HFFc6 (cell line): ENCODE data around the gene CELA3A. TPM values are rescaled to one million over a fixed set of nuclear protein-coding genes. Genes with fewer than 3 reads are reported as not detected.
"Not testable (repeated sequence)": the region's sequence is repeated elsewhere in the genome, so short reads cannot be mapped to it uniquely, and the experiment has no call there.

Experiments
- DNase-seq: peaks from one replicate; pipeline ENCODE4 v3.0.0-alpha.2; 2018
- H3K27ac Mint-ChIP-seq: 2 replicates; pipeline ENCODE4 v1.8.0; 2020; ENCODE audit warnings: mild to moderate bottlenecking, mixed read lengths
- H3K27me3 Mint-ChIP-seq: 2 replicates; pipeline ENCODE4 v1.8.0; 2021; ENCODE audit warnings: mild to moderate bottlenecking, moderate library complexity, mixed read lengths; ENCODE audit not compliant: insufficient read depth
- H3K36me3 Mint-ChIP-seq: 2 replicates; pipeline ENCODE4 v1.8.0; 2021; ENCODE audit warnings: low read depth, mixed read lengths
- H3K4me1 Mint-ChIP-seq: 2 replicates; pipeline ENCODE4 v1.8.0; 2020; ENCODE audit warnings: low read depth, mixed read lengths
- H3K4me3 Mint-ChIP-seq: 2 replicates; pipeline ENCODE4 v1.8.0; 2020; ENCODE audit warnings: mild to moderate bottlenecking, moderate library complexity, mixed read lengths
- H3K9me3 Mint-ChIP-seq: 2 replicates; pipeline ENCODE4 v1.8.0; 2020; ENCODE audit warnings: mild to moderate bottlenecking, mixed read lengths
- CTCF ChIP-seq: fragments of 200-600 bp; sonication (generic); IDR thresholded peaks from 2 replicates; pipeline ENCODE4 v1.5.0; 2021; ENCODE audit warnings: antibody characterized with exemption, mild to moderate bottlenecking
- total RNA-seq, 6 experiments: library from RNA; stranded (reverse); fragmentation: NEBNext Ultra II Directional; extraction: Animal tissue kit (Norgen Biotek cat#: 25700); gene quantifications; 2 replicates in 1 of 6; 3 replicates in 5 of 6; pipeline ENCODE4 v1.2.3, GENCODE V29; 2021

Gene CELA3A
- total RNA-seq, 6 experiments from 2014 or later = not detected

GRCh38 chr1:22026924-22027289 is 25.4 kb downstream of the CELA3A start:
- TF ChIP-seq CTCF = no peak
- Mint-ChIP-seq H3K27ac (no peak overlapping the region), H3K9me3 (no peaks in the 10 kb centered on the region), H3K4me1 (peaks cover 34% of the 10 kb centered on the region), H3K4me3 (no peak overlapping the region; the same call in 1 of the 2 replicates), H3K27me3 (no peaks in the 10 kb centered on the region; the same call in 1 of the 2 replicates), H3K36me3 (no peaks in the 10 kb centered on the region)
- DNase-seq = no peak

- no peaks in the 10 kb centered on the region; the same call in 1 of the 2 replicates for H3K27me3 Mint-ChIP-seq
These were observed 28.6 kb downstream of the CELA3A start for GRCh38 chr1:22030057-22030456.

GRCh38 chr1:22030473-22030872 is 29.0 kb downstream of the CELA3A start:
- DNase-seq = no peak
- TF ChIP-seq CTCF = no peak
- Mint-ChIP-seq H3K27ac (no peak overlapping the region), H3K27me3 (no peaks in the 10 kb centered on the region), H3K36me3 (no peaks in the 10 kb centered on the region), H3K4me3 (no peak overlapping the region), H3K4me1 (peaks cover 11% of the 10 kb centered on the region), H3K9me3 (no peaks in the 10 kb centered on the region)

More at GRCh38 chr1:22030057-22030456, 28.6 kb downstream of the CELA3A start:
- Mint-ChIP-seq H3K9me3 (no peaks in the 10 kb centered on the region), H3K4me3 (no peak overlapping the region), H3K4me1 (peaks cover 12% of the 10 kb centered on the region), H3K27ac (no peak overlapping the region), H3K36me3 (no peaks in the 10 kb centered on the region)
- no peak for TF ChIP-seq CTCF
- no peak for DNase-seq

GRCh38 chr1:22031214-22031962 is 29.9 kb downstream of the CELA3A start:
- no peak for TF ChIP-seq CTCF
- Mint-ChIP-seq H3K36me3 (no peaks in the 10 kb centered on the region), H3K9me3 (no peaks in the 10 kb centered on the region), H3K27ac (no peak overlapping the region), H3K27me3 (no peaks in the 10 kb centered on the region), H3K4me3 (no peak overlapping the region), H3K4me1 (peaks cover 4% of the 10 kb centered on the region)
- DNase-seq = no peak

GRCh38 chr1:22034834-22035233 is 33.4 kb downstream of the CELA3A start:
- not testable (repeated sequence) for H3K9me3 Mint-ChIP-seq, H3K4me1 Mint-ChIP-seq, H3K27me3 Mint-ChIP-seq, H3K27ac Mint-ChIP-seq, H3K36me3 Mint-ChIP-seq, H3K4me3 Mint-ChIP-seq, DNase-seq

GRCh38 chr1:22037520-22037919 is 36.1 kb downstream of the CELA3A start:
- DNase-seq = no peak
- Mint-ChIP-seq H3K4me1 (peaks cover 8% of the 10 kb centered on the region), H3K27ac (no peak overlapping the region), H3K36me3 (no peaks in the 10 kb centered on the region), H3K4me3 (no peak overlapping the region), H3K27me3 (no peaks in the 10 kb centered on the region), H3K9me3 (no peaks in the 10 kb centered on the region)
- no peak for TF ChIP-seq CTCF
